Activated CD4-positive, CD25-positive, alpha-beta regulatory T cell treated with anti-CD3 and anti-CD28 coated beads, Interleukin-2, amount 50 U/mL, for 16 hours (primary cell): ENCODE measurements around the gene TJP1.
"Not testable (repeated sequence)": the region's sequence is repeated elsewhere in the genome, so short reads cannot be mapped to it uniquely, and the experiment has no call there.

Source experiments
- DNase-seq: peaks from one replicate; pipeline ENCODE4 v3.0.0-alpha.2; 2020; ENCODE audit warnings: low read depth, low spot score

Gene TJP1

DNA sequence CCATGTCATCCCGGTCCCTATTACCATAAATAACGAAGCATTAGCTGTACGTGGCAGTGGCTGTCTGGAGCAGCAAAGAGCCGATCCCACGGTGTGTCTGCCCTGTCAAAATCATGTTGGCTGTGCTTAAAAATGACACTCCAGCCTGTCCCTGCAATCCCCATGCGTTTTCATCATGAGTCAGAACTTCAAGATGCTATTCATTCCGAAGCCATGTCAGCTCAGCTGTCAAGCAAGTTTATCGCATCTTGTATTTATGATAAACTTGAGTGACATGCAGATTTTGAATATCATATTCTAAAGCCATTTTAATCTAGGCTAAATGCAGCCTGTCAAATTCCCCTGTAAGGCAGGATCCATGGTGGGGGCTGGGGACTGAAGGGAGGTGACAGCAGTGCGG lies 152.4 kb downstream of the TJP1 start:
- DNase-seq: no peak

DNA sequence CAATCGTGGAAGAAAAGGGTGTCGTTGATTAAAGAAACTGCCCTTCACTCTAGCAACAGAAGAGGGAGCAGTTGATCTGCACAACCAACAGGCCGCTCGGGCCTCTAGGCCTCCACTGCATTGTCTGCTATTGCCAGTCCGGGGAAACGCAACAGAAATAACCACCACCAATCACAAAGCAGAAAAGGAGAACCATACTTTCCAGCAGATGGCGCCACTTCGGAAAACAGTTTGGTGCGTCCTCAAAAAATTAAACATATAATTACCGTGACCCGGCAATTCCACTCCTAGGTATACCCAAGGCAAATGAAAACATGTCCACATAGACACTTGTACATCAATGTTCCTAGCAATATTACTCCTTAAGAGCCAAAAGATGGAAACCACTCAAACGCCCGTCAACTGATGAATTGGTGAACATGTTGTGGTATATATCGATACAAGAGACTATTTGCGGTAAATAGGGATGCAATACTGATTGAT lies 154.1 kb downstream of the TJP1 start:
- DNase-seq: no peak

DNA sequence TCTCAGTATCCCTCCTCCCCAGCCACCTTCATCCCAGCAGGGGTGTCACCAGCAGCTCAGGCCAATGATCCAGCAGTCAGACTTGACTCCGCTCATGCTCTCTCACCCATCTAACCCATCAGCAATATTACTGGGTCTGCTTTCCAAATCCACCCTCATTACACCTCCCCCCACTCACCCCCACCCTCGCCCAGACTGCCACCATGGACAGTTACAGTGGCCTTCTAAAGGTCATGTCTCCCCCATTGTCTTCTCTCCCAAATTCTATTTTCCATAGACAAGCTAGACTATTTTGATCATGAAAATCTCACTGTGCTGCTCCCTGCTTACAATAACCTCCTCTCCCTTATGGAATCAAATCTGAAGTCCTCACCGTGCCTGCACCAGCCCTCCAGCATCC lies 156.0 kb downstream of the TJP1 start:
- no peak for DNase-seq

DNA sequence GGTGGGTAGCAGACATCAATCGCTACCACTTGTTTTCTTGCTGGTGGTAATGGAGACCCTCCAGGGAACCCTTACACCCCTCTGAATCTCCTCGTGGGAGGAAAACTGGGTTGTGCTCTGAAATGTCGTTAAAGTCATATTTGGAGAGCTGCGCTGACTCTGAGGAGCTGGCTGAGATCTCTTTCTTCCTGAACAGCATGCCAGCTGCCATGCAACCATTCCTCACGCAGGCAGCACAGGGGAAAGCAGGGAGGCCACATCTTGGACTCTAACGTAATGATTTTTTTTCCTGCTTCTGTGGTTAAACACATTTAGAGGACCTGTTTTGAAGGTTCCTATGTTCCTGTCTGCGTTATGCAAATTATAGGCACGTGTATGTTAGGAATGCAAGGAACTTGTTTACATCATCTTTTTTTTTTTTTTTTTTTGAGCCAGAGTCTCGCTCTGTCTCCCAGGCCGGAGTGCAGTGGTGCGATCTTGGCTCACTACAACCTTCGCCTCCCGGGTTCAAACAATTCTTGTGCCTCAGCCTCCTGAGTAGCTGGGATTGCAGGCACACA lies 156.7 kb downstream of the TJP1 start:
- no peak for DNase-seq

DNA sequence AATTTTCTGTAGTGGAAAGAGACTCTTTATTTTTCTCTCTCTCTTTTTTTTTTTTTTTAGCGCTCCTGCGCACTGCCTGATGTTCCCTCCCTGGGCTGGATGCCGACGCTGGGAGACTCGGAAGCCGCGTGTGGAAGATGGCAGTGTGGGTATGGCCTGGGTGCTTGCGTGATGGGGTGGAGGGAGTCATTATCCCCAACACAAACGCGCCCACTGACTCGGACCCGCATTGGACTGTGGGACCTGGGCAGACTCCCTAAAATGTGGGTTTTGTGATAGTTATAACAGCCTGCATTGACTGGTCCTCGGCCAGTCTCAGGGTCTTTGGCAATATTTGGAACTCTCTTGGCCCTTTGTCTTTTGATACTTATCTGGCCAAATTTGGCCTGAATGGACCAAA lies 157.9 kb downstream of the TJP1 start:
- no peak for DNase-seq

DNA sequence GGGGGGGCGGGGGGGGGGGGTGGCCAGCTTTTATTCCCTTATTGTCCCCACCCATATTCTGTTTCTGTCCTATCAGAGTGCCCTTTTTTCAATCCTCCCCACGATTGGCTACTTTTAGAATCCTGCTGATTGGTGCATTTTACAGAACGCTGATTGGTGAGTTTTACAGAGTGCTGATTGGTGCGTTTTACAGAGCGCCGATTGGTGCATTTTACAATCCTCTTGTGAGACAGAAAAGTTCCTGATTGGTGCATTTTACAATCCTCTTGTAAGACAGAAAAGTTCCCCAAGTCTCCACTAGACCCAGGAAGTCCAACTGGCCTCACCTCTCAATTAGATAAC lies 164.8 kb downstream of the TJP1 start:
- DNase-seq: not testable (repeated sequence)

DNA sequence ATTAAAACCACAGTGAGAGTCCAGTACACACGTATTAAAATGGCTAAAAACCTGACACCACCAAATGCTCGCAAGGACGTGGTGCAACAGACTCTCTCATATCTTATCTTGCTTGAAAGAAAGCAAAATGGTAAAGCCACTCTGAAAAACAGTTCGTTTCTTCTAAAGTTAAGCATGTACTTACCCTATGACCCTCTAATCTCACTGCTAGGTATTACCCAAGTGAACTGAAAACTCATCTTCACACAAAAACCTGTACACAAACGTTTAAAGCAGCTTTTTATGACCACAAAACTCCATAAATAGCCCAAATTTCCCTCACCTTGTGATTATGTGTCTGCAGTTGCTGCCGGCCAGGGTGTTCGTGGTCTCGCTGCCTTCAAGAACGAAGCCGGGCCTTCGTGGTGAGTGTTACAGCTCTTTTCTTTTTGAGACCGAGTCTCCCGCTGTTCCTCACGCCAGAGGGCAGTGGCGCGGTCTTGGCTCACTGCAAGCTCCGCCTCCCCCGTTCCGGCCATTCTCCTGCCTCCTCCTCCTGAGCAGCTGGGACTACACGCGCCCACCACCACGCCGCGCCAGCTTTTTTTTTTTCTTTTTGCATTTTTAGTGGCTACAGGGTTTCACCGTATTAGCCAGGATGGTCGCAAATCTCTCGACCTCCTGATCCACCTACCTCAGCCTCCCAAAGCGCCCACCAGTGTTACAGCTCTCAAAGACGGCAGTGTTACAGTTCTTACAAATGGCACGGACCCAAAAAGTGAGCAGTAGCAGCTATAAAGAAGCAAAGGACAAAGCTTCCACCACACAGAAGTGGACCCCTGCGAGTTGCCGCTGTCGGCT lies 165.4 kb downstream of the TJP1 start:
- DNase-seq: no peak

DNA sequence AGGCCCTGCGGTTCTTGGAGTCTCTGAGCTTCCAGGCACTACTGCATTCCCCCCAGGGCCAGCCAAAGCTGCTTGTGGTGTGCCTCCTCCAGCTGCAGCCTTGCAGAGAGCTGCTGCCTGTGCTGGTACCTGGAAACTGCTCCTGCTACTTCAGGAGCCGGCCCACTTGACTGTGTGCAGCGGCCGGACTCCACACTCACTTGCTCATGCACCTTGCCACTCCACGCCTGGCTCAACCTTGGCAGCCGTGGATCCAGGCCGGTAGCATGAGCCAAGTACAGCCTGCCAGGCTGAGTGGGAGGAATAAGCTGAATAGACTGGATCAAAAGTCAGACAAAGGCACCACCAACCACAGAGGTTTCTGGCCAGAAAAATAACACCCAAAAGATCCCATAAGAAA lies 169.7 kb downstream of the TJP1 start:
- DNase-seq: no peak

DNA sequence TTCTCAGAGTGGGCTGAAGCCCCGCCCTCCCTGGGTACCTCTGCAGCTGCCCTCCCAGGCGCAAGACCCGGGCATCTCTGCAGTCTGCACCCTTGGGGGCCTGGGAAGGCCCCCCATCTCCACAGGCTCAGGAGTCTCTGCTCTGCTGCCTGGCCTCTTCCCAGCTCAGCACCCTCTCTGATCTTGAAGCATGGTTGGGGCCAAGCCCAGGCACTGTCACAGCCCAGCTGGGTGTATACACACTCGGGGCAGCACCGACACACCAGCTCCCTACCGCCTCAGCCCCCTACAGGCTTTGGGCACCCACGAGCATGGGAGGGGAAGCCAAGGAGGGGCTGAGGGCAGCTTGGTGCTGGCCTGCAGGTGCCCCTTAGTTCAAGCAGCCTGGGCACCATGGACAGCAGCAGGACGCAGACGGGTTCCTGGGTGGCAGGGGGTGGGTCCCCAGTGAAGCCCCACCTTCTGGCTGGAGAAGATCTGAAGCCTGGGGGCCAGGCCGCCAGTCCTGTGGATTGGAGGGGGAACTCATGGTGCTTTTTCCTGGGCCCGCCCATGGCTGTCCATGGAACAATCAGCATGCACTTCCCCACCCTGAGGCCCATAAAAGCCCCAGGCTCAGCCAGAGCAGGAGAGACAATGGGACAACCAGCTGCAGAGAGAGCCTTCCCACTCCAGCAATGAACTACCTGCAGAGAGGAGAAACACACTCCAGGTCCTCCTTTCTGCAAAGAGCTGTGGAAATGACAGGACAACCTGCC lies 170.6 kb downstream of the TJP1 start:
- no peak for DNase-seq
